Bronchial epithelial cell (primary cell): ENCODE data around the gene STOX2. TPM values are rescaled to one million over a fixed set of nuclear protein-coding genes. Genes with fewer than 3 reads are reported as not detected.

ENCODE experiments used
- DNase-seq: peaks from one replicate; pipeline ENCODE4 v3.0.0-alpha.2; 2010; ENCODE audit warnings: low read depth
- FAIRE-seq: peaks from 2 replicates; lab custom pipeline; 2011; peaks lifted over from hg19 to GRCh38; lab: Jason Lieb, UNC
- H3K27me3 ChIP-seq: 2 replicates; pipeline ENCODE4 v1.5.1; 2011; ENCODE audit warnings: low read length; ENCODE audit not compliant: control insufficient read depth, insufficient read depth
- H3K36me3 ChIP-seq: 2 replicates; pipeline ENCODE4 v1.5.1; 2011; ENCODE audit warnings: low read length; ENCODE audit not compliant: control insufficient read depth, insufficient read depth
- H3K4me3 ChIP-seq: 2 replicates; pipeline ENCODE4 v1.5.1; 2011; ENCODE audit warnings: mild to moderate bottlenecking, low read depth, low read length, control low read depth
- total RNA-seq: library from RNA; depleted of rRNA; stranded (reverse); fragments of >200 nt; gene quantifications from 2 replicates; pipeline ENCODE4 v1.2.1, GENCODE V29; 2014
- TF ChIP-seq, protein P1 (sequence below): IDR thresholded peaks from 2 replicates; pipeline ENCODE4 v1.5.1; 2011; ENCODE audit warnings: mild to moderate bottlenecking, moderate library complexity, low read length, control low read depth, inconsistent platforms; ENCODE audit not compliant: insufficient read depth, severe bottlenecking

The STOX2 gene
- total RNA-seq, 1 donor from 2014 or later = 1.3 TPM

DNA sequence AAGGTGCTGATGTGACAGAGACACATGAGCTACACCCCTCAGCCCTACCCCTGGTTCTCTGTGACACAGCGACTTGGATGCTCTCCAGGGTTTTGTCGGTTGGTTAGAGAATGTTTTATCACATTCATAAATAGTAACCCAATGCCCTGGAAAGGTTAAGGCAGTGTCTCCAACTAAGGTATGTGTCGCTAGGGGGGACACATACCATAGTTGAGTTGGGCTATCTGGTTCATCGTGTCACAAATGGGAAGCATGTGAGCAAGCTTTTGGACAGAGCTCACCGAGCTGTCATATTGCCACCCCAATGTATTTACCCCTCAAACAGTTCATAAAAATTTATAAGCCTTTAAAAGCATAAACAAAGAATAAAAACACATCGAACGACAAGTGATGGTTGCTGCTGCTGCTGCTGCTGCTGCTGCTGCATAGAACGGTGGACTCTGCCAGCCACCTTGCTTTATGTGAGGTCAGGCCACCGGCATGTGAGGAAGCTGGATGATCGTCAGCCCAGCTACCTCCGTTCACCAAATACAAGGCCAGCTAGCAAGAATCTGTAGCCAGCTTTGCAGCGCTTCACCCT, 55.9 kb downstream of the STOX2 start:
- TF ChIP-seq, protein P1, sequence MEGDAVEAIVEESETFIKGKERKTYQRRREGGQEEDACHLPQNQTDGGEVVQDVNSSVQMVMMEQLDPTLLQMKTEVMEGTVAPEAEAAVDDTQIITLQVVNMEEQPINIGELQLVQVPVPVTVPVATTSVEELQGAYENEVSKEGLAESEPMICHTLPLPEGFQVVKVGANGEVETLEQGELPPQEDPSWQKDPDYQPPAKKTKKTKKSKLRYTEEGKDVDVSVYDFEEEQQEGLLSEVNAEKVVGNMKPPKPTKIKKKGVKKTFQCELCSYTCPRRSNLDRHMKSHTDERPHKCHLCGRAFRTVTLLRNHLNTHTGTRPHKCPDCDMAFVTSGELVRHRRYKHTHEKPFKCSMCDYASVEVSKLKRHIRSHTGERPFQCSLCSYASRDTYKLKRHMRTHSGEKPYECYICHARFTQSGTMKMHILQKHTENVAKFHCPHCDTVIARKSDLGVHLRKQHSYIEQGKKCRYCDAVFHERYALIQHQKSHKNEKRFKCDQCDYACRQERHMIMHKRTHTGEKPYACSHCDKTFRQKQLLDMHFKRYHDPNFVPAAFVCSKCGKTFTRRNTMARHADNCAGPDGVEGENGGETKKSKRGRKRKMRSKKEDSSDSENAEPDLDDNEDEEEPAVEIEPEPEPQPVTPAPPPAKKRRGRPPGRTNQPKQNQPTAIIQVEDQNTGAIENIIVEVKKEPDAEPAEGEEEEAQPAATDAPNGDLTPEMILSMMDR = no peak
- Histone ChIP-seq H3K36me3 (no peaks in the 10 kb centered on the region), H3K4me3 (no peak overlapping the region), H3K27me3 (no peaks in the 10 kb centered on the region)
- DNase-seq = no peak
- no peak for FAIRE-seq

DNA sequence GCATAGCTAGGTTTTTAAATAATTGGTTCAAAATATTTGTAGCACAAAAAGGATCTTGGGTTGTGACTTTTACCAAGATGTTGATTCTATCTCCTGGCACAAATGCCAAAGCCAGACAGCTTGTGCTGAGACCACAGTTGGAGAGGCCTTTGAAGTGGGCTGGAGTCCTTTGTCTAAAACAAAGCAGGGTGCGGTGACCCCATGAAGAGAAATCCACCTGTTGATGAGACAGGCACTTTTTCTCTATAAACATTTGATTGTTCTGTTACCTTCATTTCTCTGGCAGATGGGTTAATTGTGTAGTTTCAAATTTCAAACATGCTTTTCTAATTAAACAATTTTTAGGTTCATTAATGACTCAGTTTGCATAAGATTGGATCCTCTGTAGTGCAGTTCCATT, 56.7 kb downstream of the STOX2 start:
- DNase-seq (no peak), FAIRE-seq (no peak)
- H3K36me3 ChIP-seq = no peaks in the 10 kb centered on the region
- TF ChIP-seq, protein P1 = no peak
- no peaks in the 10 kb centered on the region for H3K27me3 ChIP-seq
- H3K4me3 ChIP-seq = no peak overlapping the region

DNA sequence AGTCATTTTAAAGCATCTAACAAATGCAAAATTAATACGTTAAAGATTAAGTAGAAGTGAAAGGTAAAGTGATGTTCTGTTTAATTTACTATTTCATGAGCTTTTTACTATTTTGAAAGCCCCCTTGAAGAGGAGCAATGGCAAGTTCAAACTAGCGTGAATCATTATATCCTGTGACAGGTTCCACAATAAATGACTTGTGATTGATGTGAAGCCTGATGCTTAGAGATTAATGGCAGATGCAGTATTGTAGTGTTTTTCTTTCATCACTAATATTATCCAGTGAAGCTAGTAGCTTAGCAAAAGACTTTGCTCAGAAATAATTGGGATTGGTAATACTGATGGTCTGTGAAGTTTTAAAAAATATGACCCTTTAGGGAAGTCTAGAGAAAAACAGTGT, 57.3 kb downstream of the STOX2 start:
- Histone ChIP-seq H3K4me3 (no peak overlapping the region), H3K36me3 (no peaks in the 10 kb centered on the region), H3K27me3 (no peaks in the 10 kb centered on the region)
- TF ChIP-seq, protein P1 = no peak
- FAIRE-seq (no peak), DNase-seq (no peak)

DNA sequence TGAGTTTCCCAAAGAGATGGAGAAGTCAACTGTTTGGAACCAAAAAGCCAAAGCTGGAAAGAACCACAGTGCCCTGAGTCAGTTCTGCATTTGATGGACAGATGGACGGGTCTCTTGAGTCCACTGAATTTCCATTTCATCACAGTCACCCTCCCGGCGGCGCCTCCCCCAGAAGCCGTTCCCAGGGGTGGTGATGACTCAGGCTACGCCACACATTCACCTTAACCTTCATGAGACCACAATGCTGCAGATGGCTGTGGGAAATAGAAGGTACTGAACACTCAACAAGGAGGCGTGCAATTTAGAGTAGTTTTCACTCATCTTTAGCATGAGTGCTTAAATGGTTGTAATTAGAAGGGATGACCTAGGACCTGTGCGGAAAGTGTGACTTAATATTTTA, 61.3 kb downstream of the STOX2 start:
- H3K27me3 ChIP-seq = no peaks in the 10 kb centered on the region
- no peak for DNase-seq
- H3K4me3 ChIP-seq = no peak overlapping the region
- FAIRE-seq = no peak
- TF ChIP-seq, protein P1 = no peak
- H3K36me3 ChIP-seq = no peaks in the 10 kb centered on the region

DNA sequence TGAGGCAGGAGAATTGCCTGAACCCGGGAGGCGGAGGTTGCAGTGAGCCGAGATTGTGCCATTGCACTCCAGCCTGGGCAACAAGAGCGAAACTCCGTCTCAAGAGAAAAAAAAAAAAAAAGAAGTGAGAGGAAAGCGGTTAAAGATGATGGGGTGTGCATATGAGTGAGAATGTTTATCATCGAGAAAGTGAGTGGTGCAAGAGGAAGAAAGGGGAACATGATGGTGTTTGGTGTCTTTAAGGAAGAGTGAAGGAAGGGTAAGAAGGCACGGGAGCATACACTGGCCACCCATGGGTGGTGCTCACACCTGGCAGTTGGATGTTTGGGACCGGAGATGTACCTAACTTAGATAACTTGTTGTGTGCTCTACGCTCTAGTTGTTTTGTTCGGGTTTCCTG, 62.2 kb downstream of the STOX2 start:
- no peaks in the 10 kb centered on the region for H3K36me3 ChIP-seq
- TF ChIP-seq, protein P1 = no peak
- FAIRE-seq = no peak
- H3K27me3 ChIP-seq = no peaks in the 10 kb centered on the region
- no peak for DNase-seq
- no peak overlapping the region for H3K4me3 ChIP-seq

DNA sequence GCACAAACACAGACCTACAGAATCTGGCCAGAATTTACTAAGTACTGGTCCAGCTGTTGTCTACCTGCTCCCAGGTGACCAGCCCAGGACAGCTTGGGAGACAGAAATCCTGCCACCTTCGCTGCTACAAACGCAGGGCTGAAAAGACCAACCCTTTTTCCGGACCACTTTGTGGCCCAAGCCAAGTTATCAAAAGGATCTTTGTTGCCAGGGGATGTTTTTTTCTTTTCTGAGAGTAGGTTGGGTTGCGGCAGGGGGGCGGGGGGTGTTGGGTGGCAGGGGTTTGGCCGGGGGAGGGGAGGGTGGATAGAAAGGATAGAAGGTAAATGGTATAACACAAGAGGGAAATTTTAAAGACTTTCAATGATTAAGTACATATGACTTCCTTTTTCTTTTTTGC, 63.4 kb downstream of the STOX2 start:
- FAIRE-seq = no peak
- no peaks in the 10 kb centered on the region for H3K36me3 ChIP-seq

More for the DNA sequence above, 63.4 kb downstream of the STOX2 start:
- no peak for DNase-seq
- TF ChIP-seq, protein P1 = no peak
- H3K27me3 ChIP-seq = no peaks in the 10 kb centered on the region
- no peak overlapping the region for H3K4me3 ChIP-seq
